Jurkat, Clone E6-1 (cell line): ENCODE measurements around the gene ABHD17C.
A peak's percentile ranks its signal among the peaks of the same experiment; 100 is the strongest.
"Not testable (repeated sequence)": the region's sequence is repeated elsewhere in the genome, so short reads cannot be mapped to it uniquely, and the experiment has no call there.

Experiments
- DNase-seq: peaks from one replicate; pipeline ENCODE4 v3.0.0-alpha.2; 2011; ENCODE audit warnings: low read depth, low spot score
- H3K4me3 ChIP-seq: 2 replicates; pipeline ENCODE4 v1.5.1; 2011; ENCODE audit warnings: mild to moderate bottlenecking, low read length, control low read depth, moderate library complexity

Gene ABHD17C

GRCh38 chr15:80752204-80752603 lies 57.1 kb downstream of the ABHD17C start:
- no peak for DNase-seq
- H3K4me3 ChIP-seq = no peak overlapping the region

GRCh38 chr15:80753161-80753560 lies 58.1 kb downstream of the ABHD17C start:
- no peak overlapping the region for H3K4me3 ChIP-seq
- DNase-seq = no peak

GRCh38 chr15:80754014-80754413 lies 58.9 kb downstream of the ABHD17C start:
- no peak for DNase-seq
- H3K4me3 ChIP-seq = no peak overlapping the region

- DNase-seq = peak; percentile 2
- H3K4me3 ChIP-seq = no peak overlapping the region
These were observed 60.8 kb downstream of the ABHD17C start for GRCh38 chr15:80755885-80756284.

- H3K4me3 ChIP-seq = no peak overlapping the region
- DNase-seq = no peak
These were observed 63.1 kb downstream of the ABHD17C start for GRCh38 chr15:80758130-80758745.

GRCh38 chr15:80760960-80761359 lies 65.8 kb downstream of the ABHD17C start:
- no peak overlapping the region for H3K4me3 ChIP-seq
- no peak for DNase-seq

- H3K4me3 ChIP-seq = no peak overlapping the region
These were observed 66.6 kb downstream of the ABHD17C start for GRCh38 chr15:80761754-80762153.

GRCh38 chr15:80763235-80763634 lies 68.1 kb downstream of the ABHD17C start:
- not testable (repeated sequence) for DNase-seq, H3K4me3 ChIP-seq

More at GRCh38 chr15:80761754-80762153, 66.6 kb downstream of the ABHD17C start:
- DNase-seq = no peak

GRCh38 chr15:80764535-80764934 lies 69.4 kb downstream of the ABHD17C start:
- DNase-seq = no peak
- H3K4me3 ChIP-seq = no peak overlapping the region

GRCh38 chr15:80766275-80766674 lies 71.2 kb downstream of the ABHD17C start:
- DNase-seq = no peak
- H3K4me3 ChIP-seq = no peak overlapping the region

GRCh38 chr15:80768158-80768557 lies 73.0 kb downstream of the ABHD17C start:
- no peak overlapping the region for H3K4me3 ChIP-seq
- no peak for DNase-seq

GRCh38 chr15:80769153-80769828 lies 74.2 kb downstream of the ABHD17C start:
- DNase-seq = no peak
- no peak overlapping the region for H3K4me3 ChIP-seq

- no peak overlapping the region for H3K4me3 ChIP-seq
- no peak for DNase-seq
These were observed 75.0 kb downstream of the ABHD17C start for GRCh38 chr15:80769829-80770705.

GRCh38 chr15:80773122-80773551 lies 78.0 kb downstream of the ABHD17C start:
- no peak for DNase-seq
- H3K4me3 ChIP-seq = no peak overlapping the region

GRCh38 chr15:80773792-80774352 lies 78.8 kb downstream of the ABHD17C start:
- no peak for DNase-seq
- no peak overlapping the region for H3K4me3 ChIP-seq

GRCh38 chr15:80774486-80774885 lies 79.4 kb downstream of the ABHD17C start:
- H3K4me3 ChIP-seq = no peak overlapping the region
- no peak for DNase-seq

GRCh38 chr15:80775338-80775737 lies 80.2 kb downstream of the ABHD17C start:
- no peak for DNase-seq
- no peak overlapping the region for H3K4me3 ChIP-seq

- no peak overlapping the region for H3K4me3 ChIP-seq
- DNase-seq = peak; percentile 32
These were observed 81.4 kb downstream of the ABHD17C start for GRCh38 chr15:80776420-80777045.

GRCh38 chr15:80777137-80777536 lies 82.0 kb downstream of the ABHD17C start:
- no peak overlapping the region for H3K4me3 ChIP-seq
- DNase-seq = no peak
